NCI-H82 treated with DMSO at 0.1 percent for 48 hours (cell line): Measurements from ENCODE around the gene LYZL6.
"Not testable (repeated sequence)": the region's sequence is repeated elsewhere in the genome, so short reads cannot be mapped to it uniquely, and the experiment has no call there.

ENCODE experiments used
- DNase-seq: peaks from one replicate; lab custom pipeline; 2025; ENCODE audit not compliant: unreplicated experiment; lab: John Stamatoyannopoulos, UW

The LYZL6 gene

DNA sequence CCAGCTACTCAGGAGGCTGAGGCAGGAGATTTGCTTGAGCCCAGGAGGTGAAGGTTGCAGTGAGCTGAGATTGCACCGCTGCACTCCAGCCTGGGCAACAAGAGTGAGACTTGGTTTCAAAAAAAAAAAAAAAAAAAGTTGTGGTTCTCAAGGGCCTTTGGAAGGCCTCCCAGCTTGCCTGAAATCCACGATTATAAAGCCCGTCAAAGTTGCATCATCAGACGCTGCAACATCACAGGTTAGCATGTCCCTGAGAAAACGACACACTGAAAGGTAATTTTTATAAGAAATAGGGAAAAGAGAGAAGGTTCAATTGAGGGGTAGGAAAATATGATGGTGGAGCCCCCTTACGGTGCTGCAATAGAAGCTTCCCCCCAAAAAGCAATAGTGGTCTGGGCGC, 4.6 kb upstream of the LYZL6 start:
- DNase-seq: no peak

DNA sequence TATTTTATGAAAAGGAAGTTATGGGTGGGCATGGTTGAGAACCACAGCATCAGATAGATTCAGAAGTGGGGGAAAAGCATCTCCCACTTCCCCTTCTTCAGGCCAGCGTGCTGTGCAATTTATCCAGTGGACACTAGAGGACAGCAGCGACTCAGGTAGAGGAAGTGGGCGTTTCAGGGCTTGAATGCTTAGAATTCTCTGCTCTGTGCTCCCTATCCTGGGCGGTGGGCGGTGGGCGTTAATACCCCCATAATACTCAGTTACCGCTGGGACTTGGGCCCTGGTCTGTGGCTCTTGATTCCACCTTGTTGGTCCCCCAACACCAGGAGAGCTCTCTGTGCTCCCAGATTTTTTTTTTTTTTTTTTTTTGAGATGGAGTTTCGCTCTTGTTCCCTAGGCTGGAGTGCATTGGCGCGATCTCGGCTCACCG, 3.7 kb upstream of the LYZL6 start:
- DNase-seq: peak; percentile 39

GRCh38 chr17:35944151-35944550, 638 bp upstream of the LYZL6 start:
- DNase-seq: no peak

GRCh38 chr17:35942588-35943186, 826 bp downstream of the LYZL6 start:
- DNase-seq: no peak

- DNase-seq: not testable (repeated sequence)
These were observed 5.0 kb downstream of the LYZL6 start for GRCh38 chr17:35938492-35938891.

GRCh38 chr17:35936063-35936462, 7.5 kb downstream of the LYZL6 start:
- no peak for DNase-seq

DNA sequence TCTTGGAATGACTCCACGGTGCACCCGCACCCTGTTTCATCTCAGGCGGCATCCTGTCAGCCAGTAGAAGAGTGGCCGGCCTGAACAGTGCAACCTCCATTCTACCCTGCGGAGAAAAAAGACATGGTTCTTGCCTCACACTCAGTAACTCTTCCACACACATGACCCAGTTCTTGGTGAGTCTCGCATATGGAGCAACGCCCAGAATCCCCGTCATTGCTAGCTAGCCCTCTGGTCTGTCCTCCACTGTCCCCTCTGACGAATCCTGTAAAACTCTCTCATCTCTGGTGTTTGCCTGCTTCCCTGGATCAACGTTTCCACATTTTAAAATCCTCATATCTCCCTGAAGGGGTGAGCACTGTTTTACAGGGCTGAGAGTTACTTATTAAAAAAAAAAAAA, 8.8 kb downstream of the LYZL6 start:
- DNase-seq: no peak

DNA sequence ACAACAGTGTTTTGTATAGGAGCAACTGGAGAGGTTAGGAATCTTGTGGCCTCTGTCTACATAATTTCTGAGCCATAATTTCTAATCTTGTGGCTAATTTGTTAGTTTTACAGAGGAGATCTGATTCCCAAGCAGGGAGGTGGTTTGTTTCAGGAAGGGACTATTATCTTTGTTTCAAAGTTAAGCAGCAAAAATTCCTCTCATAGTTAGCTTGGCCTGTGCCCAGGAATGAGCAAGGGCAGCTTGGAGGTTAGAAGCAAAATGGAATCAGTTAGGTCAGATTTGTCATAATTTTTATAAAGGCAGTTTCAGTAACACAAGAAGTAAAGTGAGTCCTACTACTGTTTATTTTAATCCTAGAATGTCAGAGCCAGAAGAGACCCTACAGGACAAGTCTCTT, 10.9 kb downstream of the LYZL6 start:
- no peak for DNase-seq

DNA sequence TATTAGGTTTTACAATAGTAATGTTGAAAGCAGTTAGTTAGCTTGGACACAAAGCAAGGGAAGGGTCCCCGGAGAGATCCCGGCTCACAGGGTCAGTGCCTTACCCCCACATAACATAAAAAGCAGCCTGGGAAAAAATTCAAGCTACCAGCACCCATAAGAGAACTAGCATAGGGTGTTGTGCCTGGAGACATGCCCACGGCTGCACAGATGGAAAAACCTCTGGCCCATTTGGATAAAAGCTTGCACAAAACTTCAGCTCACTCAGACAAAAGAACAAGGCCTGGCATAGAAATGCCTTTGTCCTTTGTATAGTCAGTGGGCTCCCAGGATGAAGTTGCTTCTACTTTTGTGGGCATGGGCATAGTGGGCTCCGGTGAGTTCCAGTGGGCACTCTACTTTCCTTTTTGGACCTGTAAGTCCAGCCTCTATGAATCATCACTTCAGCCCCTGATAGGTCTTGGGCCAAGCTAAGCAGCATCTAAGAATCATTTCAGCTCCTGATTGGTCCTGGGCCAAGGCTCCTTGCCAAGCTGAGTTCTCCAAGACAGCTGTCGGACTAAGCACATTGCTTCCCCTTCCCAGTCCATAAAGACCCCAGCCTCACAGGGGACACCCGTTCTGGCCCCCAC, 11.6 kb downstream of the LYZL6 start:
- DNase-seq: no peak

GRCh38 chr17:35930211-35931065, 13.1 kb downstream of the LYZL6 start, which contains the start of gene RDM1:
RDM1 (minus strand) TSS chr17:35930773; CDS start chr17:35930727, 46 bp downstream.
- DNase-seq: peak; percentile 87

DNA sequence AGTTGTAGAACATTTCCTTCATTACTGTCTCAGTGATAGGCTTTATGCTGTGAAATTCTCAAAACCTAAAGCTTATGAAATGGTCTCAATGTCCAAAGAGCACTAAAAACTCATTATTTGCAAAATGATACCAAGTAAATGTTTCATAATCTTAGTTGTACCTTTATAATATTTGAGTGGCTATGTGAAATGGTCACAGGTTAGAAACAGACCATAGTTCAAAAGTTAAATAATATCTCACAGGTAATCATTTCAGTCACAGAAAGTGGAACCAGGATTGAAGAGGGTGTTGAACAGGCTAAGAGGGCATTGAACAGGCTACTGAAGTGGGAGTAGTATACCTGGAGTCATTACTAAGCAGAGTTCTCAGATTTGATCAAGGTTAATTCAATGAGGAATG, 15.8 kb downstream of the LYZL6 start:
- DNase-seq: no peak

DNA sequence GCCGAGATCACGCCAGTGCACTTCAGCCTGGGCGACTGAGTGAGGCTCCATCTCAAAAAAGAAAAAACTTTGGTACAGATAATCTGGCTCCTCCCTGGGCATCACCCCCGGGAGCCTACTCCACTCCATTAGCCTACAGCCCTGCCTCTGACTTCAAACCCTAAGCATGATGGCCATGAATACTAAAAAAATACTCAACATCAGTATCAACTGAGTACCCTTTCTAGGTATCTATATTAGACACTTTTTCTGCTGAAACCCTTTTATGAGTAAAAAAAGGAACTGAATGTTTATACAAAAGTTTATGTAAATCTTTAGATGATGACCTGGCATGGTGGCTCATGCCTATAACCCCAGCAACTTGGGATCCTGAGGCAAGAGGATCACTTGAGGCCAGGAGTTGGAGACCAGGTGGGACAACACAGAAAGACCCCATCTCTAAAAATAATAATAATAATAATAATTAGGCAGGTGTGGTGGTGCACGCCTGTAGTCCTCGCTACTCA, 19.9 kb downstream of the LYZL6 start:
- DNase-seq: no peak

DNA sequence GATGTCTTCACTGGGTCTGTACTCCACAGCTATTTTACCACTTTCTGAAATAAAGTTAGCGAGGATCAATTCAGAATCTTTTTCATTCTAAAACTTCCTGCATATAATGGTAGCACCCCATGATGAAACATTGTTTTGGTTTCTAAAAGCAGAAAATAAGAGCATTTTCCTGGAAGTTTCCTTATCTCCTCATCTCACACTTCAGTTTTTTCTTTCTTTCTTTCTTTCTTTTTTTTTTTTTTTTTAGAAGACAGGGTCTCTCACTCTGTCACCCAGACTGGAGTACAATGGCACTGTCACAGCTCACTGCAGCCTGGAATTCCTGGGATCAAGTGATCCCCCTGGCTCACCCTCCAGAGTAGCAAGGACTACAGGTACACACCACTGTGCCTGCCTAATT, 23.3 kb downstream of the LYZL6 start:
- no peak for DNase-seq

DNA sequence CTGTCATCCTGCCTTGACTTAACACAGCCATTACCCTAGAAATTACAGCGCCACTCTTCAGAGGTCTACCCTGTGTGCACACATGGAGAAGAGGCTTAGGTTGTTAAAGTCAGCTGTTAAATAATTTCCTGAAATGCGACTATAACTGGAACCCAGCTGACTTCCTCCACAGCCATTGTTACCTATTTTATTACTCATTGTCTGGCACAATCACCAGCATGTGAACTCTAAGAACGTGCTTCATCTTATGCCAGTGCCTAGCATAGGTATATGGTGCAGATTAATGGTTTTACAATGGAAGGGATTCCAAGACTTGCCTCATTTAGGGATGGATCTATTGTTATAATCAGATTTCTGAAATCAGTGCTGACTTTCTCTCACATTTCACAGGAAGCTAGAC, 24.8 kb downstream of the LYZL6 start:
- DNase-seq: no peak

DNA sequence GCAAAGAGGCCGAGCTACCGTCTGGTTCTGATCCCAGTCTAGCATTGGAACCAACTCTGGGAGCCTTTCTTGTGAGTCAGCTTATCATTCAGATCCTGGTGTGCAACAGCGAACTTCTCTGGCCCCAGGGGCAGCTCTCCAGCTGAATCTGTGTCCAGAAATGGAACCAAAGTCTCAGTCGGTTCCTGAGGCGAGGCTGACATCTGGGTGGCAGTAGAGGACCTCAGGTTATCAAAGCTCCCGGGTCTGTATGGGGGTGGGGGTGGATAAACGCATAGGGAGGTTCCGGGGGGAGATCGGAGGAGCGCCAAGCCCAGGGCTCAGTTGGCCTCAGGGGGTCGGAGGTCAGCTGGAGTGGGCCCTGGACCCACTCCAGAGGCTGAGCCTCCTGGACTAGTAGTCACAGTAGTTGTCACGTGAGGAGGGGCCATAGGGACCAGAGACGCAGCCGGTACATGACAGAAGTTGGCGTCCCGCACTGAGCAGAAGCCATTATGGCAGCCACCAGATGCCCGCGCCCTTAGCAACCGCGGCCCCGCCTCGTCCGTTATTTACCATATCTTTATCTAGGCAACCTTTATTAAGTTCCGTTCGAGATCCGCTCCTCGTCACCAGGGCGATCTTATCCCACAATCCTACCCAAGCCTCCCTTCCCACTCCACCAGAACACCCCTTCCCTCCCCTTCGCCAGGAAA, 25.8 kb downstream of the LYZL6 start:
- no peak for DNase-seq

- DNase-seq: no peak
These were observed 28.2 kb downstream of the LYZL6 start for GRCh38 chr17:35915153-35915964.

DNA sequence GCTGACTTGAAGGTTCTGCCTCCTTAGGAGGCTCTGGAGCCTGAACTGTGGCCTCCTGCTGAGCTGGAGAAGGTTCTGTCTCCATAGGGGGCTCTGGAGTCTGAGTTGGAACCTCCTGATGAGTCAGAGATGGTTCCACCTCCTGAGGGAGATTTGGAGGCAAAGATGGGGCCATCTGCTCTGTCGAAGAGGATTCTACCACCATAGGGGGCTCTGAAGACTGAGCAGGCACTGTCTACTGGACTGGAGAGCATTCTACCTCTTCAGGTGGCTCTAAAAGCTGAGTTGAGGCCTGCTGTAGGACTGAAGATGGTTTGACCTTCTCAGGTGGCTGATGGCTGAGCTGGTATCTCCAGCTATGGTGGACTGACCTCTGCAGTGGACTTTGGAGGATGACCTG, 29.2 kb downstream of the LYZL6 start:
- no peak for DNase-seq

GRCh38 chr17:35913609-35914008, 29.9 kb downstream of the LYZL6 start:
- DNase-seq: no peak

DNA sequence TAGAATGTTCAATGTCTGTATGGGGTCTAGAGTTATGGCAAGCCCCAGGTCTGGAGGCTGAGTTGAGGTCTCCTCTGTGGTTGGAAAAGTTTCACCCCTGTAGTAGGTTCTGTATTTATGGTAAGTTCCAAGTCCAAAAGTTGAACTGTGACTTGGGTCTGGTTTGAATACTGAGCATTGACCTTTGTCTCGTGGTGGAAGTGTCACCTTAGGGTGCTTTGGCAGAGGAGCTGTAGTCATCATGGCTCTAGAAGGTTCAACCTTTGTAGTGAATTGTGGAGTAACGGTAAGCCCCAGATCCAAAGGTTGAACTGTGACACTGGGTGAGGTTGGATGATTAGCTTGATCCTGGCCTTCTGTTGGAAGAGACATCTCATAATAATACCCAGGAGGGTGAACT, 30.6 kb downstream of the LYZL6 start:
- no peak for DNase-seq

- no peak for DNase-seq
These were observed 31.1 kb downstream of the LYZL6 start for GRCh38 chr17:35912339-35912912.
